Mesenchymal stem cell (in vitro differentiated cells and primary cell): ENCODE data around the gene RAB26.
A peak's percentile ranks its signal among the peaks of the same experiment; 100 is the strongest.

Experiments
- DNase-seq: peaks from one replicate; pipeline ENCODE4 v3.0.0-alpha.2; 2013
- H2AFZ ChIP-seq: one replicate; pipeline ENCODE4 v1.6.1; 2013; ENCODE audit warnings: low read depth, mild to moderate bottlenecking, control low read depth, inconsistent platforms, low read length, moderate library complexity
- H2AK5ac ChIP-seq: 2 replicates; pipeline ENCODE4 v1.6.1; 2013; ENCODE audit warnings: low read length, moderate library complexity, mild to moderate bottlenecking, inconsistent platforms; ENCODE audit not compliant: severe bottlenecking
- H2BK120ac ChIP-seq: one replicate; pipeline ENCODE4 v1.6.1; 2013; ENCODE audit warnings: low read depth, mild to moderate bottlenecking, inconsistent platforms, low read length, moderate library complexity
- H2BK12ac ChIP-seq, 2 experiments: one replicate each; pipeline ENCODE4 v1.6.1; 2013; ENCODE audit warnings: inconsistent platforms in 2 of 2, low read length in 2 of 2, mild to moderate bottlenecking in 2 of 2, moderate library complexity in 2 of 2, control low read depth in 1 of 2
- H2BK15ac ChIP-seq: one replicate; pipeline ENCODE4 v1.6.1; 2013; ENCODE audit warnings: mild to moderate bottlenecking, low read depth, inconsistent platforms; ENCODE audit not compliant: poor library complexity, severe bottlenecking
- H2BK5ac ChIP-seq: 2 replicates; pipeline ENCODE4 v1.6.1; 2013; ENCODE audit warnings: low read depth, mild to moderate bottlenecking, low read length, control low read depth, inconsistent platforms; ENCODE audit not compliant: poor library complexity, severe bottlenecking
- H3K14ac ChIP-seq, 2 experiments: one replicate each; pipeline ENCODE4 v1.6.1; 2013; ENCODE audit warnings: inconsistent platforms in 2 of 2, low read length in 2 of 2, control low read depth in 1 of 2, mild to moderate bottlenecking in 1 of 2, moderate library complexity in 1 of 2
- H3K18ac ChIP-seq, 2 experiments: one replicate each; pipeline ENCODE4 v1.6.1; 2013; ENCODE audit warnings: inconsistent platforms in 2 of 2, low read length in 2 of 2, control low read depth in 1 of 2, low read depth in 1 of 2, mild to moderate bottlenecking in 1 of 2
- H3K23ac ChIP-seq, 2 experiments: one replicate each; pipeline ENCODE4 v1.6.1; 2013; ENCODE audit warnings: inconsistent platforms in 2 of 2, low read length in 2 of 2, mild to moderate bottlenecking in 2 of 2, moderate library complexity in 2 of 2, control low read depth in 1 of 2
- H3K27ac ChIP-seq: 2 replicates; pipeline ENCODE4 v1.5.1; 2013; ENCODE audit warnings: mild to moderate bottlenecking, moderate library complexity, low read length, control low read depth, inconsistent platforms; ENCODE audit not compliant: poor library complexity, severe bottlenecking
- H3K27me3 ChIP-seq, 2 experiments: 2 replicates each; pipeline versions ENCODE4 v1.6.1 to v1.7.0; 2013; ENCODE audit warnings: low read length in 2 of 2, mild to moderate bottlenecking in 2 of 2, moderate library complexity in 2 of 2, control low read depth in 1 of 2, inconsistent platforms in 1 of 2; ENCODE audit not compliant: control insufficient read depth in 1 of 2, insufficient read depth in 1 of 2
- H3K36me3 ChIP-seq, 2 experiments: 2 replicates each; pipeline versions ENCODE4 v1.6.1 to v1.7.0; 2013; ENCODE audit warnings: low read length in 2 of 2, control low read depth in 1 of 2, inconsistent platforms in 1 of 2, low read depth in 1 of 2, mild to moderate bottlenecking in 1 of 2; ENCODE audit not compliant: insufficient read depth in 2 of 2, control insufficient read depth in 1 of 2
- H3K4ac ChIP-seq, 2 experiments: one replicate each; pipeline ENCODE4 v1.6.1; 2013; ENCODE audit warnings: inconsistent platforms in 2 of 2, low read length in 2 of 2, mild to moderate bottlenecking in 2 of 2, moderate library complexity in 2 of 2, control low read depth in 1 of 2, low read depth in 1 of 2
- H3K4me1 ChIP-seq: 2 replicates; pipeline ENCODE4 v1.6.1; 2013; ENCODE audit warnings: low read depth, low read length, control low read depth; ENCODE audit not compliant: control insufficient read depth, insufficient read depth
- H3K4me2 ChIP-seq: 2 replicates; pipeline ENCODE4 v1.6.1; 2013; ENCODE audit warnings: low read length, mild to moderate bottlenecking, inconsistent platforms; ENCODE audit not compliant: poor library complexity, severe bottlenecking
- H3K4me3 ChIP-seq, 2 experiments: 2 replicates each; pipeline versions ENCODE4 v1.5.1 to v1.7.0; 2013; ENCODE audit warnings: low read length in 2 of 2, mild to moderate bottlenecking in 2 of 2, control low read depth in 1 of 2, low read depth in 1 of 2; ENCODE audit not compliant: insufficient read depth in 1 of 2
- H3K79me1 ChIP-seq: replicated peaks from 2 replicates; pipeline ENCODE4 v1.6.1; 2013; ENCODE audit warnings: mild to moderate bottlenecking, control low read depth, low read length, inconsistent platforms; ENCODE audit not compliant: poor library complexity, severe bottlenecking
- H3K9ac ChIP-seq: 2 replicates; pipeline ENCODE4 v1.7.0; 2013; ENCODE audit warnings: mild to moderate bottlenecking, low read length, moderate library complexity
- H3K9me3 ChIP-seq: 2 replicates; pipeline ENCODE4 v1.7.0; 2013; ENCODE audit warnings: mild to moderate bottlenecking, low read length; ENCODE audit not compliant: control insufficient read depth
- H4K8ac ChIP-seq: one replicate; pipeline ENCODE4 v1.6.1; 2013; ENCODE audit warnings: inconsistent platforms, mild to moderate bottlenecking, low read length, moderate library complexity
- H4K91ac ChIP-seq: one replicate; pipeline ENCODE4 v1.6.1; 2013; ENCODE audit warnings: mild to moderate bottlenecking, low read length, inconsistent platforms
- WGBS: methylation state at CpG from one replicate; pipeline ENCODE4 v1.1.7; 2013; ENCODE audit warnings: mixed read lengths; 5-methylcytosine and 5-hydroxymethylcytosine counted together

RAB26 gene

DNA sequence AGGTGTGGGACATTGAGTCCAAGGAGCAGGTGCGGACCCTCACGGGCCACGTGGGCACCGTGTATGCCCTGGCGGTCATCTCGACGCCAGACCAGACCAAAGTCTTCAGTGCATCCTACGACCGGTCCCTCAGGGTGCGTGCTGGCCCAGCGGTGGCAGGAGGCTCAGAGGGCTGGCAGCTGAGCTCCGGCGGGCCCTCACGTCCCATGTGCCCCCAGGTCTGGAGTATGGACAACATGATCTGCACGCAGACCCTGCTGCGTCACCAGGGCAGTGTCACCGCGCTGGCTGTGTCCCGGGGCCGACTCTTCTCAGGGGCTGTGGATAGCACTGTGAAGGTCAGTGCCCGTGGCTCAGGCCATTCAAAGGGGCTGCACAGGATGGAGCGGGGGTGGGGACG, 27.6 kb downstream of the RAB26 start:
- Histone ChIP-seq H2BK120ac (no peak overlapping the region), H2BK12ac (no peak overlapping the region), H3K9ac (no peak overlapping the region), H3K79me1 (peaks cover 22% of the 10 kb centered on the region), H3K4me1 (no peaks in the 10 kb centered on the region), H3K18ac (no peak overlapping the region), H3K36me3 (peaks cover 55 to 97% of the 10 kb centered on the region in 2 experiments), H3K4me3 (no peak overlapping the region), H2BK15ac (no peak overlapping the region), H3K4ac (no peak overlapping the region), H3K27ac (no peak overlapping the region), H2AK5ac (no peak overlapping the region), H2AFZ (no peak overlapping the region), H4K91ac (no peak overlapping the region), H3K27me3 (no peaks in the 10 kb centered on the region), H3K9me3 (no peaks in the 10 kb centered on the region), H3K4me2 (no peak overlapping the region), H4K8ac (no peak overlapping the region), H2BK5ac (no peak overlapping the region), H3K14ac (no peak overlapping the region), H3K23ac (no peak overlapping the region)
- 97% methylated on average over 23 of the region's 23 CpGs for WGBS
- DNase-seq = no peak

DNA sequence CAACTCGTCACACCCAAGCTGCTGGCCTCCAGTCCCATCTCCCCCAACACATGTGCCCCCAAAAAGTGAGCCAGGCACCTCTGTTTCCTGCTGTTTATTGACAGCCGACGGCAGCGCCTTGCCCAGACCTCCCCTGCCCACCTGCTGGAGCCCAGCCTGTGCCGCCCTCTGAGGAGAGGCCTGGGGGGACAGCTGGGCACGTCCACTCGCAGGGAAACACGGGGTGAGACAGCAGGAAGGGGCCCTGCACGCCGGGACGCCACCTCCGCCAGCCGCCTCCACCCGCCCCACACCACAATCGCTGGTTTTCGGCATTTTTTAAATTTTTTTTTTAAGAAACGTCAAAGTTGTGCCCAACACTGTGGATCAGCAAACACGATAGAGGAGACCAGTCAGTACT, 28.7 kb downstream of the RAB26 start:
- Histone ChIP-seq H3K23ac (no peak overlapping the region), H3K4me1 (no peaks in the 10 kb centered on the region), H4K91ac (no peak overlapping the region), H2BK5ac (no peak overlapping the region), H3K27me3 (no peaks in the 10 kb centered on the region), H3K14ac (no peak overlapping the region), H3K4ac (no peak overlapping the region), H3K9me3 (no peaks in the 10 kb centered on the region), H3K18ac (no peak overlapping the region), H3K79me1 (peaks cover 17% of the 10 kb centered on the region), H3K27ac (no peak overlapping the region), H2BK120ac (no peak overlapping the region), H3K9ac (no peak overlapping the region), H4K8ac (no peak overlapping the region), H3K4me3 (no peak overlapping the region), H3K36me3 (peaks cover 49 to 91% of the 10 kb centered on the region in 2 experiments), H2AFZ (no peak overlapping the region), H2BK12ac (no peak overlapping the region), H3K4me2 (no peak overlapping the region), H2BK15ac (no peak overlapping the region), H2AK5ac (no peak overlapping the region)
- no peak for DNase-seq
- WGBS = 95% methylated on average over 18 of the region's 18 CpGs

DNA sequence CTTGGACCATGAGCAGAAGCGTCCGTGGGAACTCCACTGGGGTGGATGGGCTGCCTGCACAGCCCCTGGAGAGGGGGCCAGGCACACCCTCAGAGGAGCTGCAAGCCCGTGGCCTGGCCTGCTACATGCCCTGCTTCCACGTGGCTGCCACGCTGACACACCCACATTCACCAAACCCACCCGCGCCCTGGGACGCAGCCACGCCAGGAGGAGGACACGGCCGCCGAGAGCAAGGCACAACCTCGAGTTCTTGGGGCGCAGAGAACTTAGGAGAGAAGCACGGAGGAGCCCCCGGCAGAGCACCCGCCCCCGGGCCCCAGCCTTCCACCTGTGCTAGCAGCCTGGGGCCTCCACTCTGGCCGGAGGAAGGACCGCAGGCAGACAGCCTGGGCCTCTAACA, 29.1 kb downstream of the RAB26 start:
- WGBS = 96% methylated on average over 18 of the region's 20 CpGs
- Histone ChIP-seq H2AK5ac (no peak overlapping the region), H3K4me1 (no peaks in the 10 kb centered on the region), H2BK15ac (no peak overlapping the region), H2BK120ac (no peak overlapping the region), H3K14ac (no peak overlapping the region), H3K36me3 (peaks cover 48 to 91% of the 10 kb centered on the region in 2 experiments), H3K4me3 (no peak overlapping the region), H2BK12ac (no peak overlapping the region), H3K27ac (no peak overlapping the region), H3K79me1 (peaks cover 15% of the 10 kb centered on the region), H3K4me2 (no peak overlapping the region), H3K4ac (no peak overlapping the region), H2AFZ (no peak overlapping the region), H3K9ac (no peak overlapping the region), H3K9me3 (no peaks in the 10 kb centered on the region), H3K23ac (no peak overlapping the region), H4K8ac (no peak overlapping the region), H4K91ac (no peak overlapping the region), H2BK5ac (no peak overlapping the region), H3K18ac (no peak overlapping the region), H3K27me3 (no peaks in the 10 kb centered on the region)
- no peak for DNase-seq

DNA sequence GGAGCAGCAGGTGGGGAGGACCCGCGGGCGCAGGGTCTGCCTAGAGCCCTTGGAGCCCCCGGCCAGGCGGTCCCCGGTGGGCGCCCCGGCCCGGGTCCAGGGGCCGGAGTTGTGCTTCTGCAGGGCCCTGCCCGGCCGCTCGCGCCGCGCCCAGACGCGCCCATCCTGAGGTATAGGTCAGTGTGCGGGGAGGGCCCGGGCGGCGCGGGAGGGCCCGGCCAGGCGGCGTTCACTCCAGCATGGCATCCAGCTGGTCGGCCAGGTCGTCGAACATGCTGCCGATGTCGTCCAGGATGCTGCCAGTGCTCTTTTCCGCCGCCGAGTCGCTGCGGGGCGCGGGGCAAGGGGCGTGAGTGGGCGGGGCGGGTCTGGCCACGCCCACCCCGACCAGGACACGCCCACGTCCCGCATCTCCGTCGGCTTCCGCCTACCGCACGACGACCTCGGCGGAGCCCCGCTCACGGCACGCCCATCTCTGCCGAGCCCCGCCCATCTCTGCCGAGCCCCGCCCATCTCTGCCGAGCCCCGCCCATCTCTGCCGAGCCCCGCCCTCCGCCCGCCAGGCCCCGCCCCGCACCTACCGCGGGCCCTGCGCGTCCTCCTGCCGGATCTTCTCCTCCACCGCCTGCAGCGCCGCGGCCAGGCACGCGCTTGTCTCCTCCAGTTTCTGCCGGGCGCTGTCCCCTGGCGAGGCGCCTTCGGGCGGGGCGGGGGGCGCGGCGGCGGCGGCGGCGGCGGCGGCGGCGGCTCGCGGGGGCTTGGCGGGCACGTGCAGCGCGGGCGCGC, 30.1 kb downstream of the RAB26 start:
- no peaks in the 10 kb centered on the region for H3K9me3 ChIP-seq
- H3K18ac ChIP-seq = no peak overlapping the region
- H3K27me3 ChIP-seq = no peaks in the 10 kb centered on the region
- H3K4me1 ChIP-seq = peaks cover 1% of the 10 kb centered on the region
- no peak overlapping the region for H3K4me3 ChIP-seq
- H4K8ac ChIP-seq = no peak overlapping the region
- peaks cover 41 to 85% of the 10 kb centered on the region in 2 experiments for H3K36me3 ChIP-seq
- no peak overlapping the region for H3K4me2 ChIP-seq
- H2AFZ ChIP-seq = no peak overlapping the region
- WGBS = 52% methylated on average over 39 of the region's 106 CpGs
- H2BK120ac ChIP-seq = no peak overlapping the region
- H3K23ac ChIP-seq = no peak overlapping the region
- DNase-seq = no peak
- no peak overlapping the region for H3K14ac ChIP-seq
- H3K27ac ChIP-seq = no peak overlapping the region
- H3K9ac ChIP-seq = no peak overlapping the region
- H2AK5ac ChIP-seq = no peak overlapping the region
- H4K91ac ChIP-seq = peak overlapping the region; percentile 30
- no peak overlapping the region for H2BK12ac ChIP-seq
- H3K4ac ChIP-seq = no peak overlapping the region
- H2BK5ac ChIP-seq = no peak overlapping the region
- no peak overlapping the region for H2BK15ac ChIP-seq
- peaks cover 12% of the 10 kb centered on the region for H3K79me1 ChIP-seq
